ENCODE results near the gene MARCO.

MARCO gene

DNA sequence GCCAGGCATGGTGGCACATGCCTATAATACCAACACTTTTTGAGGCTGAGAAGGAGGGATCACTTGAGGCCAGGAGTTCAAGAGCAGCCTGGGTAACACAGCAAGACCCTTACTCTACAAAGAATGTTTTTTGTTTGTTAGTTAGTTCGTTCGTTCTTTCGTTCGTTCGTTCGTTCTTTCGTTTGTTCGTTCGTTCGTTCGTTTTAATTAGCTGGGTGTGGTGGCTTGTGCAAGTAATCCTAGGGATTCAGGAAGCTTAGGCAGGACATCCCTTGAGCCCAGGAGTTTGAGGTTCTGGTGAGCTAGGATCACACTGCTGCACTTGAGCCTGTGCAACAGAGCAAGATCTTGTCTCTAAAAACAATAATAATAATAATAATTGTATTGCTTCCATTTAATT lies 98.7 kb downstream of the MARCO start:
- DNase-seq (ENCODE audit: low read depth), result no peak
